Testis (tissue), 2 donors: ENCODE measurements around the gene TUBA4B.

ENCODE experiments used
- CTCF ChIP-seq, 3 experiments: fragments of 450-650 bp in 2 of 3; fragments of 200-600 bp in 1 of 3; sonication (generic) in 1 of 3; IDR thresholded peaks; one replicate each; pipeline ENCODE4 v1.5.1; 2016 to 2019; ENCODE audit warnings: antibody characterized with exemption in 3 of 3, mild to moderate bottlenecking in 2 of 3, moderate library complexity in 1 of 3
- POLR2A ChIP-seq: fragments of 450-650 bp; IDR thresholded peaks from one replicate; pipeline ENCODE4 v1.6.1; 2017; ENCODE audit warnings: antibody characterized with exemption, mild to moderate bottlenecking, moderate library complexity

- no peak for TF ChIP-seq CTCF (IDR thresholded peaks at IDR 0.05)
- TF ChIP-seq POLR2A, result no peak
Observed at GRCh38 chr2:219252570-219252899, 508 bp upstream of the TUBA4B start.
